Vagina (tissue), 2 donors: ENCODE results near the gene CRYBA1. TPM values are rescaled to one million over a fixed set of nuclear protein-coding genes. Genes with fewer than 3 reads are reported as not detected.

Source experiments
- DNase-seq, 2 donors: peaks; one replicate each; pipeline ENCODE4 v3.0.0-alpha.2; 2017; ENCODE audit errors: extremely low spot score in 2 of 2
- H3K27ac ChIP-seq: fragments of 200-600 bp; sonication (generic); one replicate; pipeline ENCODE4 v1.5.1; 2019
- H3K27me3 ChIP-seq: fragments of 200-600 bp; sonication (generic); one replicate; pipeline ENCODE4 v1.5.1; 2019
- H3K36me3 ChIP-seq, 2 donors: fragments of 200-600 bp; sonication (generic); one replicate each; pipeline ENCODE4 v1.5.1; 2017 to 2019
- H3K4me1 ChIP-seq: fragments of 200-600 bp; sonication (generic); one replicate; pipeline ENCODE4 v1.5.1; 2019
- H3K4me3 ChIP-seq, 2 donors: fragments of 200-600 bp; sonication (generic); 1 replicate in 1 of 2; 2 replicates in 1 of 2; pipeline ENCODE4 v1.5.1; 2016 to 2019
- H3K9me3 ChIP-seq: fragments of 200-600 bp; sonication (generic); one replicate; pipeline ENCODE4 v1.5.1; 2019
- CTCF ChIP-seq, 3 experiments: fragments of 450-650 bp in 2 of 3; fragments of 200-600 bp in 1 of 3; sonication (generic) in 1 of 3; IDR thresholded peaks; one replicate each; pipeline ENCODE4 v1.5.1; 2017 to 2019; ENCODE audit warnings: antibody characterized with exemption in 3 of 3, mild to moderate bottlenecking in 2 of 3, moderate library complexity in 2 of 3
- POLR2A ChIP-seq, 2 donors: fragments of 450-650 bp; IDR thresholded peaks; one replicate each; pipeline ENCODE4 v1.6.1; 2017; ENCODE audit warnings: antibody characterized with exemption in 2 of 2, mild to moderate bottlenecking in 2 of 2, moderate library complexity in 2 of 2
- POLR2AphosphoS5 ChIP-seq, 2 donors: sonication (generic); formaldehyde crosslinking; IDR thresholded peaks; one replicate each; pipeline ENCODE4 v1.9.0; 2017; ENCODE audit warnings: antibody characterized with exemption in 2 of 2, mild to moderate bottlenecking in 2 of 2, low read depth in 1 of 2; ENCODE audit not compliant: insufficient read depth in 1 of 2
- intact Hi-C: fragments of 100-400 bp; cut with DNase I; formaldehyde crosslinking; loops from one replicate; pipeline ENCODE4 v1.15.1; 2023
- total RNA-seq: library from RNA; depleted of rRNA; stranded (reverse); fragments of >200 nt; gene quantifications from one replicate; pipeline ENCODE4 v1.2.3, GENCODE V29; 2016

CRYBA1 gene
- total RNA-seq, 1 donor from 2014 or later, result not detected

GRCh38 chr17:29295420-29295819, 48.8 kb downstream of the CRYBA1 start:
- intact Hi-C loops, result no loop called here
- no peak overlapping the region for H3K27ac ChIP-seq
- TF ChIP-seq POLR2A (IDR thresholded peaks at IDR 0.05), result no peak
- TF ChIP-seq CTCF (IDR thresholded peaks at IDR 0.05), result no peak
- H3K4me1 ChIP-seq, result peaks cover 24% of the 10 kb centered on the region
- no peaks in the 10 kb centered on the region for H3K36me3 ChIP-seq
- DNase-seq, result no peak
- no peaks in the 10 kb centered on the region for H3K9me3 ChIP-seq
- no peak overlapping the region for H3K4me3 ChIP-seq
- H3K27me3 ChIP-seq, result no peaks in the 10 kb centered on the region

- no peak for TF ChIP-seq POLR2AphosphoS5 (IDR thresholded peaks at IDR 0.05; ENCODE audit: insufficient read depth in 1 of 2, low read depth in 1 of 2)
- TF ChIP-seq POLR2A (IDR thresholded peaks at IDR 0.05), result no peak
- TF ChIP-seq CTCF (IDR thresholded peaks at IDR 0.05), result no peak
- no peak overlapping the region for H3K27ac ChIP-seq
- H3K9me3 ChIP-seq, result no peaks in the 10 kb centered on the region
- H3K4me3 ChIP-seq, result no peak overlapping the region
- H3K27me3 ChIP-seq, result no peaks in the 10 kb centered on the region
- no peak for DNase-seq
- intact Hi-C loops, result no loop called here
- H3K4me1 ChIP-seq, result peaks cover 10% of the 10 kb centered on the region
- no peaks in the 10 kb centered on the region for H3K36me3 ChIP-seq
Observed at GRCh38 chr17:29299031-29299430, 52.4 kb downstream of the CRYBA1 start.

- Histone ChIP-seq H3K27ac (no peak overlapping the region), H3K9me3 (no peaks in the 10 kb centered on the region), H3K27me3 (no peaks in the 10 kb centered on the region), H3K4me1 (no peaks in the 10 kb centered on the region), H3K4me3 (no peak overlapping the region), H3K36me3 (no peaks in the 10 kb centered on the region)
- no peak for DNase-seq
- TF ChIP-seq POLR2A (IDR thresholded peaks at IDR 0.05), result no peak
- TF ChIP-seq POLR2AphosphoS5 (IDR thresholded peaks at IDR 0.05; ENCODE audit: insufficient read depth in 1 of 2, low read depth in 1 of 2), result no peak
- no peak for TF ChIP-seq CTCF (IDR thresholded peaks at IDR 0.05)
- intact Hi-C loops, result no loop called here
Observed at GRCh38 chr17:29303386-29303785, 56.7 kb downstream of the CRYBA1 start.

Other genes with a start within 250 kb of the CRYBA1 start
- gene SEZ6, start 240.8 kb upstream of the CRYBA1 start, total RNA-seq, result not detected
- gene PIPOX, start 203.7 kb upstream of the CRYBA1 start, total RNA-seq, result 1.7 TPM
- 70.7 TPM for gene MYO18A, start 66.5 kb upstream of the CRYBA1 start, total RNA-seq
- 29.7 TPM for gene NUFIP2, start 47.3 kb downstream of the CRYBA1 start, total RNA-seq
- 42.2 TPM for gene TAOK1, start 143.5 kb downstream of the CRYBA1 start, total RNA-seq